HCEC 1CT (cell line): ENCODE data around the gene BCOR.

Experiments used
- DNase-seq: peaks from one replicate; pipeline ENCODE4 v3.0.0-alpha.2; 2017

Gene BCOR

GRCh38 chrX:40097504-40098263, at the start of gene BCOR:
Gene BCOR (minus strand): TSS chrX:40097958. CDS start chrX:40077929, 20,029 bp downstream.
- peak; percentile 51 for DNase-seq

- DNase-seq = no peak
Measured at GRCh38 chrX:40147126-40147952, 49.6 kb upstream of the BCOR start.

- no peak for DNase-seq
Measured at GRCh38 chrX:40146262-40147125, 48.7 kb upstream of the BCOR start.

- DNase-seq = no peak
Measured at GRCh38 chrX:40145923-40146261, 48.1 kb upstream of the BCOR start.

GRCh38 chrX:40145001-40145922, 47.5 kb upstream of the BCOR start:
- no peak for DNase-seq

GRCh38 chrX:40144576-40144975, 46.8 kb upstream of the BCOR start:
- no peak for DNase-seq

- no peak for DNase-seq
Measured at GRCh38 chrX:40143987-40144386, 46.2 kb upstream of the BCOR start.

- DNase-seq = no peak
Measured at GRCh38 chrX:40143001-40143400, 45.2 kb upstream of the BCOR start.

GRCh38 chrX:40142417-40142816, 44.7 kb upstream of the BCOR start:
- DNase-seq = no peak

GRCh38 chrX:40140706-40141499, 43.1 kb upstream of the BCOR start:
- DNase-seq = no peak

- peak; percentile 73 for DNase-seq
Measured at GRCh38 chrX:40132751-40133150, 35.0 kb upstream of the BCOR start.

GRCh38 chrX:40131654-40132337, 34.0 kb upstream of the BCOR start:
- DNase-seq = no peak

- DNase-seq = peak; percentile 62
Measured at GRCh38 chrX:40130207-40130606, 32.4 kb upstream of the BCOR start.

GRCh38 chrX:40127052-40127451, 29.3 kb upstream of the BCOR start:
- no peak for DNase-seq

- no peak for DNase-seq
Measured at GRCh38 chrX:40122487-40122886, 24.7 kb upstream of the BCOR start.

- DNase-seq = no peak
Measured at GRCh38 chrX:40121618-40122017, 23.9 kb upstream of the BCOR start.

GRCh38 chrX:40120838-40121580, 23.3 kb upstream of the BCOR start:
- DNase-seq = no peak

GRCh38 chrX:40117715-40118285, 20.0 kb upstream of the BCOR start:
- no peak for DNase-seq

- DNase-seq = no peak
Measured at GRCh38 chrX:40116925-40117324, 19.2 kb upstream of the BCOR start.

- DNase-seq = no peak
Measured at GRCh38 chrX:40112996-40113395, 15.2 kb upstream of the BCOR start.
